ENCODE results near the gene CLDN24.

GRCh38 chr4:183337833-183338232, 15.6 kb upstream of the CLDN24 start:
- TF ChIP-seq CTCF (IDR thresholded peaks at IDR 0.05), result no peak
- TF ChIP-seq POLR2A (IDR thresholded peaks at IDR 0.05), result no peak

Data from lower leg skin (tissue), 3 donors.